Fibroblast of lung (primary cell): ENCODE data around the gene SLC52A1. TPM values are rescaled to one million over a fixed set of nuclear protein-coding genes. Genes with fewer than 3 reads are reported as not detected.

Experiments
- DNase-seq, 2 donors: peaks; one replicate each; pipeline versions ENCODE4 v3.0.0 to v3.0.0-alpha.2; 2010; ENCODE audit warnings: low read depth in 2 of 2
- H2AFZ ChIP-seq: 2 replicates; pipeline ENCODE4 v1.5.1; 2012; ENCODE audit warnings: low read length, control low read depth, inconsistent platforms
- H3K27ac ChIP-seq: 2 replicates; pipeline ENCODE4 v1.5.1; 2011; ENCODE audit warnings: low read length, control low read depth; ENCODE audit not compliant: insufficient read depth
- H3K27me3 ChIP-seq: 2 replicates; pipeline ENCODE4 v1.5.1; 2011; ENCODE audit warnings: mild to moderate bottlenecking, low read length; ENCODE audit not compliant: control insufficient read depth, insufficient read depth
- H3K36me3 ChIP-seq: 2 replicates; pipeline ENCODE4 v1.5.1; 2011; ENCODE audit warnings: low read length; ENCODE audit not compliant: control insufficient read depth, insufficient read depth
- H3K4me1 ChIP-seq: 2 replicates; pipeline ENCODE4 v1.5.1; 2011; ENCODE audit warnings: low read length; ENCODE audit not compliant: control insufficient read depth, insufficient read depth; ENCODE audit errors: extremely low read depth
- H3K4me2 ChIP-seq: 2 replicates; pipeline ENCODE4 v1.5.1; 2011; ENCODE audit warnings: low read length, control low read depth; ENCODE audit not compliant: insufficient read depth; ENCODE audit errors: extremely low read depth
- H3K4me3 ChIP-seq, 4 experiments: fragments of 200-600 bp in 1 of 4; sonication (generic) in 1 of 4; replicated peaks in 1 of 4; 2 replicates each; pipeline ENCODE4 v1.5.1; 2011 to 2016; ENCODE audit warnings: low read length in 4 of 4, low read depth in 3 of 4, mild to moderate bottlenecking in 3 of 4, control low read depth in 2 of 4, inconsistent platforms in 1 of 4, mixed read lengths in 1 of 4; ENCODE audit not compliant: insufficient read depth in 1 of 4; ENCODE audit errors: control extremely low read depth in 1 of 4
- H3K79me2 ChIP-seq: 2 replicates; pipeline ENCODE4 v1.5.1; 2012; ENCODE audit warnings: mild to moderate bottlenecking, low read length, inconsistent platforms; ENCODE audit not compliant: control insufficient read depth, insufficient read depth
- H3K9ac ChIP-seq: 2 replicates; pipeline ENCODE4 v1.5.1; 2011; ENCODE audit warnings: mild to moderate bottlenecking, low read length, control low read depth; ENCODE audit not compliant: insufficient read depth
- H3K9me3 ChIP-seq: 2 replicates; pipeline ENCODE4 v1.5.1; 2012; ENCODE audit warnings: low read depth, low read length; ENCODE audit not compliant: control insufficient read depth, insufficient read depth
- H4K20me1 ChIP-seq: 2 replicates; pipeline ENCODE4 v1.5.1; 2011; ENCODE audit warnings: low read length; ENCODE audit not compliant: control insufficient read depth, insufficient read depth; ENCODE audit errors: extremely low read depth
- CTCF ChIP-seq, 2 donors: IDR thresholded peaks in 1 of 2; conservative IDR thresholded peaks in 1 of 2; 1 replicate in 1 of 2; 2 replicates in 1 of 2; pipeline ENCODE4 v1.5.1; 2011 to 2012; ENCODE audit warnings: low read length in 2 of 2, control low read depth in 1 of 2, inconsistent platforms in 1 of 2, low read depth in 1 of 2, mild to moderate bottlenecking in 1 of 2
- EZH2 ChIP-seq: IDR thresholded peaks from 2 replicates; pipeline ENCODE4 v1.5.1; 2012; ENCODE audit warnings: low read length, control low read depth, mild to moderate bottlenecking; ENCODE audit errors: missing control alignments
- polyA plus RNA-seq, 2 donors: library from polyadenylated mRNA; depleted of rRNA in 1 of 2; stranded (reverse) in 1 of 2; unstranded in 1 of 2; fragments of >200 nt; gene quantifications; 2 replicates each; pipeline ENCODE4 v1.2.1, GENCODE V29; 2011 to 2012; ENCODE audit warnings: missing spikeins in 1 of 2
- total RNA-seq: library from RNA; depleted of rRNA; stranded (reverse); fragments of >200 nt; gene quantifications from 2 replicates; pipeline ENCODE4 v1.2.1, GENCODE V29; 2014

SLC52A1 gene
- total and polyA plus RNA-seq, 2 donors (not counting 1 experiment from before 2014, with no cell fraction given), result 0.66 TPM; not detected in 1

- no peaks in the 10 kb centered on the region for H3K36me3 ChIP-seq
- no peak overlapping the region for H3K4me2 ChIP-seq
- DNase-seq, result no peak
- H3K4me1 ChIP-seq, result peaks cover 4% of the 10 kb centered on the region
- H2AFZ ChIP-seq, result no peak overlapping the region
- no peak for TF ChIP-seq CTCF (conservative IDR thresholded peaks at IDR 0.05 in 1 of 2, IDR thresholded peaks at IDR 0.05 in 1 of 2; ENCODE audit: low read depth in 1 of 2, low read length in 2 of 2)
- TF ChIP-seq EZH2, result no peak
- no peak overlapping the region for H3K9ac ChIP-seq
- no peak overlapping the region for H3K27ac ChIP-seq
- H3K4me3 ChIP-seq, result no peak overlapping the region
- peaks cover 2% of the 10 kb centered on the region for H3K27me3 ChIP-seq
- H4K20me1 ChIP-seq, result no peaks in the 10 kb centered on the region
- no peaks in the 10 kb centered on the region for H3K79me2 ChIP-seq
- no peaks in the 10 kb centered on the region for H3K9me3 ChIP-seq
Measured at GRCh38 chr17:5045496-5045895, 10.3 kb upstream of the SLC52A1 start.

DNA sequence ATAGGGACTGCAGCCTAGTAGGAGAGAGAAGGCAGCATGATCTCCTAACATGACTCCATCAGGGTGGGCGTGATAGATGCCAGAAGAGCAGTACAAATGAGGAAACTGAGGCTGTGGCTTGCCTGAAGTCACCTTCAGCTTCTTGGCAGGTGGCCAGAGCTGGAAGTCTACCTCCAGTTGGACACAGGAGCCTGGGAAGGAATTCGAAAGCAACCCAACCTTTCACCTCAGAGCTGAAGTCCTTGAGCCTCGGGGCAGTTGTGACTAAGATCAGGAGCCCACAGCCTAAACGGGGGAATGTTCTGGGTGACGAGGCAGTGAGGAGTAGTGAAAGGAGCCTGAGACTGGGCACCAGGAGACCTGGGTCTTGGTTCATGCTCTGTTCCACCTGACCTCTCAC is 9.4 kb upstream of the SLC52A1 start:
- TF ChIP-seq CTCF (conservative IDR thresholded peaks at IDR 0.05 in 1 of 2, IDR thresholded peaks at IDR 0.05 in 1 of 2; ENCODE audit: low read depth in 1 of 2, low read length in 2 of 2) (no peak), EZH2 (no peak)
- Histone ChIP-seq H3K4me1 (peaks cover 3% of the 10 kb centered on the region), H3K4me2 (no peak overlapping the region), H3K79me2 (no peaks in the 10 kb centered on the region), H2AFZ (no peak overlapping the region), H3K27ac (no peak overlapping the region), H4K20me1 (no peaks in the 10 kb centered on the region), H3K4me3 (no peak overlapping the region), H3K36me3 (no peaks in the 10 kb centered on the region), H3K27me3 (peaks cover 2% of the 10 kb centered on the region), H3K9me3 (no peaks in the 10 kb centered on the region), H3K9ac (no peak overlapping the region)
- no peak for DNase-seq

- TF ChIP-seq CTCF (conservative IDR thresholded peaks at IDR 0.05 in 1 of 2, IDR thresholded peaks at IDR 0.05 in 1 of 2; ENCODE audit: low read depth in 1 of 2, low read length in 2 of 2), result no peak
- TF ChIP-seq EZH2, result no peak
- no peaks in the 10 kb centered on the region for H3K9me3 ChIP-seq
- no peaks in the 10 kb centered on the region for H4K20me1 ChIP-seq
- peaks cover 2% of the 10 kb centered on the region for H3K27me3 ChIP-seq
- H3K9ac ChIP-seq, result no peak overlapping the region
- no peaks in the 10 kb centered on the region for H3K36me3 ChIP-seq
- H2AFZ ChIP-seq, result no peak overlapping the region
- H3K4me2 ChIP-seq, result no peak overlapping the region
- no peaks in the 10 kb centered on the region for H3K79me2 ChIP-seq
- no peaks in the 10 kb centered on the region for H3K4me1 ChIP-seq
- H3K27ac ChIP-seq, result no peak overlapping the region
- DNase-seq, result no peak
- H3K4me3 ChIP-seq, result no peak overlapping the region
Measured at GRCh38 chr17:5043524-5043923, 8.3 kb upstream of the SLC52A1 start.
